Measurements from ENCODE around the gene MPP2.

Gene MPP2

GRCh38 chr17:43852571-43852970, 54.8 kb downstream of the MPP2 start:
- Histone ChIP-seq H3K9me3 (ENCODE audit: insufficient read depth, low read length) (no peaks in the 10 kb centered on the region), H3K4me3 (ENCODE audit: low read length) (no peak overlapping the region), H3K4me2 (ENCODE audit: low read length) (no peak overlapping the region), H2AFZ (ENCODE audit: low read depth, low read length) (no peak overlapping the region), H3K36me3 (replicated peaks; ENCODE audit: low read depth, low read length) (no peaks in the 10 kb centered on the region), H3K9ac (ENCODE audit: low read length) (no peak overlapping the region), H3K27ac (ENCODE audit: low read length) (no peak overlapping the region), H3K4me1 (ENCODE audit: low read length) (no peaks in the 10 kb centered on the region), H4K20me1 (ENCODE audit: insufficient read depth, low read length) (no peaks in the 10 kb centered on the region), H3K27me3 (ENCODE audit: low read depth, low read length) (peaks cover 26% of the 10 kb centered on the region), H3K79me2 (ENCODE audit: low read length) (no peaks in the 10 kb centered on the region)
- TF ChIP-seq, protein P1, sequence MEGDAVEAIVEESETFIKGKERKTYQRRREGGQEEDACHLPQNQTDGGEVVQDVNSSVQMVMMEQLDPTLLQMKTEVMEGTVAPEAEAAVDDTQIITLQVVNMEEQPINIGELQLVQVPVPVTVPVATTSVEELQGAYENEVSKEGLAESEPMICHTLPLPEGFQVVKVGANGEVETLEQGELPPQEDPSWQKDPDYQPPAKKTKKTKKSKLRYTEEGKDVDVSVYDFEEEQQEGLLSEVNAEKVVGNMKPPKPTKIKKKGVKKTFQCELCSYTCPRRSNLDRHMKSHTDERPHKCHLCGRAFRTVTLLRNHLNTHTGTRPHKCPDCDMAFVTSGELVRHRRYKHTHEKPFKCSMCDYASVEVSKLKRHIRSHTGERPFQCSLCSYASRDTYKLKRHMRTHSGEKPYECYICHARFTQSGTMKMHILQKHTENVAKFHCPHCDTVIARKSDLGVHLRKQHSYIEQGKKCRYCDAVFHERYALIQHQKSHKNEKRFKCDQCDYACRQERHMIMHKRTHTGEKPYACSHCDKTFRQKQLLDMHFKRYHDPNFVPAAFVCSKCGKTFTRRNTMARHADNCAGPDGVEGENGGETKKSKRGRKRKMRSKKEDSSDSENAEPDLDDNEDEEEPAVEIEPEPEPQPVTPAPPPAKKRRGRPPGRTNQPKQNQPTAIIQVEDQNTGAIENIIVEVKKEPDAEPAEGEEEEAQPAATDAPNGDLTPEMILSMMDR (IDR thresholded peaks at IDR 0.05; ENCODE audit: low read depth, low read length): no peak
- TF ChIP-seq EZH2phosphoT487 (IDR thresholded peaks at IDR 0.05; ENCODE audit: low read depth): no peak

- H2AFZ ChIP-seq (ENCODE audit: low read depth, low read length): no peak overlapping the region
- no peak overlapping the region for H3K4me2 ChIP-seq (ENCODE audit: low read length)
- no peak overlapping the region for H3K4me3 ChIP-seq (ENCODE audit: low read length)
- peaks cover 5% of the 10 kb centered on the region; the same call in 1 of the 2 replicates for H3K4me1 ChIP-seq (ENCODE audit: low read length)
- H3K36me3 ChIP-seq (replicated peaks; ENCODE audit: low read depth, low read length): no peaks in the 10 kb centered on the region
- no peak overlapping the region for H3K27ac ChIP-seq (ENCODE audit: low read length)
- H3K79me2 ChIP-seq (ENCODE audit: low read length): no peaks in the 10 kb centered on the region
- no peak overlapping the region for H3K9ac ChIP-seq (ENCODE audit: low read length)
- TF ChIP-seq, protein P1 (IDR thresholded peaks at IDR 0.05; ENCODE audit: low read depth, low read length): no peak
- TF ChIP-seq EZH2phosphoT487 (IDR thresholded peaks at IDR 0.05; ENCODE audit: low read depth): no peak
- no peaks in the 10 kb centered on the region for H4K20me1 ChIP-seq (ENCODE audit: insufficient read depth, low read length)
- H3K9me3 ChIP-seq (ENCODE audit: insufficient read depth, low read length): no peaks in the 10 kb centered on the region
- H3K27me3 ChIP-seq (ENCODE audit: low read depth, low read length): peaks cover 21% of the 10 kb centered on the region
Observed at GRCh38 chr17:43849116-43849515, 58.2 kb downstream of the MPP2 start.

GRCh38 chr17:43848601-43849000, 58.7 kb downstream of the MPP2 start:
- no peaks in the 10 kb centered on the region for H3K9me3 ChIP-seq (ENCODE audit: insufficient read depth, low read length)

GRCh38 chr17:43846963-43847371, 60.4 kb downstream of the MPP2 start, which contains the start of gene CD300LG:
CD300LG (plus strand) TSS chr17:43847176; CDS start chr17:43847217, 41 bp downstream.
- Histone ChIP-seq H3K36me3 (replicated peaks; ENCODE audit: low read depth, low read length) (no peaks in the 10 kb centered on the region), H3K4me2 (ENCODE audit: low read length) (peak within 1 kb of the TSS; percentile 29), H4K20me1 (ENCODE audit: insufficient read depth, low read length) (no peaks in the 10 kb centered on the region), H2AFZ (ENCODE audit: low read depth, low read length) (peak within 1 kb of the TSS; percentile 72), H3K27me3 (ENCODE audit: low read depth, low read length) (peaks cover 6% of the 10 kb centered on the region; the same call in 1 of the 2 replicates), H3K27ac (ENCODE audit: low read length) (no peak within 1 kb of the TSS), H3K9me3 (ENCODE audit: insufficient read depth, low read length) (no peaks in the 10 kb centered on the region), H3K4me3 (ENCODE audit: low read length) (no peak within 1 kb of the TSS), H3K9ac (ENCODE audit: low read length) (no peak within 1 kb of the TSS), H3K4me1 (ENCODE audit: low read length) (peaks cover 5% of the 10 kb centered on the region; the same call in 1 of the 2 replicates), H3K79me2 (ENCODE audit: low read length) (no peaks in the 10 kb centered on the region)
- no peak for TF ChIP-seq EZH2phosphoT487 (IDR thresholded peaks at IDR 0.05; ENCODE audit: low read depth)
- TF ChIP-seq, protein P1 (IDR thresholded peaks at IDR 0.05; ENCODE audit: low read depth, low read length): no peak

More at GRCh38 chr17:43848601-43849000, 58.7 kb downstream of the MPP2 start:
- Histone ChIP-seq H3K27ac (ENCODE audit: low read length) (no peak overlapping the region), H2AFZ (ENCODE audit: low read depth, low read length) (no peak overlapping the region), H3K79me2 (ENCODE audit: low read length) (no peaks in the 10 kb centered on the region), H3K4me1 (ENCODE audit: low read length) (peaks cover 5% of the 10 kb centered on the region; the same call in 1 of the 2 replicates), H3K27me3 (ENCODE audit: low read depth, low read length) (peaks cover 18% of the 10 kb centered on the region), H3K9ac (ENCODE audit: low read length) (no peak overlapping the region), H4K20me1 (ENCODE audit: insufficient read depth, low read length) (no peaks in the 10 kb centered on the region), H3K36me3 (replicated peaks; ENCODE audit: low read depth, low read length) (no peaks in the 10 kb centered on the region), H3K4me3 (ENCODE audit: low read length) (no peak overlapping the region), H3K4me2 (ENCODE audit: low read length) (no peak overlapping the region)
- TF ChIP-seq, protein P1 (IDR thresholded peaks at IDR 0.05; ENCODE audit: low read depth, low read length): no peak
- no peak for TF ChIP-seq EZH2phosphoT487 (IDR thresholded peaks at IDR 0.05; ENCODE audit: low read depth)

All from OCI-LY3 (cell line).